IMR-90 (cell line): ENCODE results near the gene C20orf144. TPM values are rescaled to one million over a fixed set of nuclear protein-coding genes. Genes with fewer than 3 reads are reported as not detected.

ENCODE experiments used
- ATAC-seq: fragments of 200-7000 bp; cut with Tn5 transposase; 2 replicates; pipeline ENCODE4 v1.9.1; 2020; ENCODE audit warnings: low read depth, mild to moderate bottlenecking, moderate library complexity
- BruUV-seq: library from RNA; stranded (reverse); fragments of 400-500 nt; replicated peaks from 2 replicates; lab custom pipeline; 2021; lab: Mats Ljungman, UMichigan
- CTCF ChIA-PET: fragments of 300-600 bp; formaldehyde crosslinking; extraction: SDS; loops from one replicate; lab custom pipeline; 2021; ENCODE audit warnings: antibody characterized with exemption; lab: Yijun Ruan, JAX
- POLR2A ChIA-PET: fragments of 300-600 bp; sonication (Branson Sonifier 250); formaldehyde crosslinking; loops from one replicate; lab custom pipeline; 2022; ENCODE audit warnings: antibody characterized with exemption; ENCODE audit not compliant: unreplicated experiment; lab: Charles Lee
- DNase-seq: peaks from one replicate; pipeline ENCODE4 v3.0.0; 2013
- H2AFZ ChIP-seq: replicated peaks from 2 replicates; pipeline ENCODE3; 2013; ENCODE audit warnings: low read length, mild to moderate bottlenecking; ENCODE audit not compliant: poor library complexity
- H2AK5ac ChIP-seq: 2 replicates; pipeline ENCODE4 v1.6.1; 2013; ENCODE audit warnings: low read depth, low read length, inconsistent platforms
- H2AK9ac ChIP-seq: replicated peaks from 2 replicates; pipeline ENCODE3; 2013; ENCODE audit warnings: mild to moderate bottlenecking, low read depth, low read length, moderate library complexity; ENCODE audit not compliant: poor library complexity
- H2BK120ac ChIP-seq: 2 replicates; pipeline ENCODE4 v1.6.1; 2013; ENCODE audit warnings: low read depth, low read length, inconsistent platforms
- H2BK15ac ChIP-seq: 3 replicates; pipeline ENCODE4 v1.6.1; 2013; ENCODE audit warnings: low read depth, low read length, inconsistent platforms
- H2BK20ac ChIP-seq: 2 replicates; pipeline ENCODE4 v1.6.1; 2013; ENCODE audit warnings: low read depth, mild to moderate bottlenecking, inconsistent platforms, low read length, moderate library complexity
- H2BK5ac ChIP-seq: 2 replicates; pipeline ENCODE4 v1.6.1; 2013; ENCODE audit warnings: mild to moderate bottlenecking, low read depth, low read length, inconsistent platforms; ENCODE audit not compliant: poor library complexity, severe bottlenecking
- H3K14ac ChIP-seq: replicated peaks from 2 replicates; pipeline ENCODE4 v1.6.1; 2013; ENCODE audit warnings: low read depth, low read length, inconsistent platforms
- H3K18ac ChIP-seq: 2 replicates; pipeline ENCODE4 v1.6.1; 2013; ENCODE audit warnings: low read depth, low read length, control low read depth
- H3K23ac ChIP-seq: 2 replicates; pipeline ENCODE4 v1.6.1; 2013; ENCODE audit warnings: low read depth, low read length, inconsistent platforms
- H3K27ac ChIP-seq: 2 replicates; pipeline ENCODE4 v1.5.1; 2013; ENCODE audit warnings: mild to moderate bottlenecking, control low read depth, low read length; ENCODE audit not compliant: insufficient read depth
- H3K27me3 ChIP-seq: 2 replicates; pipeline ENCODE4 v1.6.1; 2013; ENCODE audit warnings: low read length; ENCODE audit not compliant: control insufficient read depth, insufficient read depth
- H3K36me3 ChIP-seq: 2 replicates; pipeline ENCODE4 v1.6.1; 2013; ENCODE audit warnings: low read length, mixed read lengths; ENCODE audit not compliant: control insufficient read depth, insufficient read depth
- H3K4ac ChIP-seq: 2 replicates; pipeline ENCODE4 v1.6.1; 2013; ENCODE audit warnings: low read depth, low read length, inconsistent platforms
- H3K4me1 ChIP-seq: 2 replicates; pipeline ENCODE4 v1.6.1; 2013; ENCODE audit warnings: low read length, mixed read lengths; ENCODE audit not compliant: control insufficient read depth, insufficient read depth
- H3K4me2 ChIP-seq: 2 replicates; pipeline ENCODE4 v1.6.1; 2013; ENCODE audit warnings: low read depth, mild to moderate bottlenecking, control low read depth, low read length, moderate library complexity
- H3K4me3 ChIP-seq: 2 replicates; pipeline ENCODE4 v1.5.1; 2013; ENCODE audit warnings: low read depth, mild to moderate bottlenecking, control low read depth, low read length, moderate library complexity; ENCODE audit not compliant: insufficient read depth
- H3K56ac ChIP-seq: 2 replicates; pipeline ENCODE4 v1.6.1; 2013; ENCODE audit warnings: low read length, inconsistent platforms; ENCODE audit not compliant: insufficient read depth; ENCODE audit errors: extremely low read depth
- H3K79me1 ChIP-seq, 2 experiments: 2 replicates each; pipeline ENCODE4 v1.6.1; 2013; ENCODE audit warnings: low read length in 2 of 2, inconsistent platforms in 1 of 2, low read depth in 1 of 2
- H3K9ac ChIP-seq: 2 replicates; pipeline ENCODE4 v1.6.1; 2013; ENCODE audit warnings: low read depth, low read length, control low read depth
- H3K9me1 ChIP-seq: 2 replicates; pipeline ENCODE4 v1.6.1; 2013; ENCODE audit warnings: low read length, inconsistent platforms; ENCODE audit not compliant: insufficient read depth
- H3K9me3 ChIP-seq: 2 replicates; pipeline ENCODE4 v1.6.1; 2013; ENCODE audit warnings: low read length; ENCODE audit not compliant: control insufficient read depth, insufficient read depth
- H4K20me1 ChIP-seq: 2 replicates; pipeline ENCODE4 v1.6.1; 2013; ENCODE audit warnings: low read length, inconsistent platforms; ENCODE audit not compliant: insufficient read depth
- H4K5ac ChIP-seq: 2 replicates; pipeline ENCODE4 v1.6.1; 2013; ENCODE audit warnings: mild to moderate bottlenecking, low read depth, low read length, control low read depth
- H4K8ac ChIP-seq, 2 experiments: 2 replicates each; pipeline ENCODE4 v1.6.1; 2013; ENCODE audit warnings: low read depth in 2 of 2, low read length in 2 of 2, control low read depth in 1 of 2, inconsistent platforms in 1 of 2
- H4K91ac ChIP-seq: 2 replicates; pipeline ENCODE4 v1.6.1; 2013; ENCODE audit warnings: low read depth, low read length, inconsistent platforms; ENCODE audit not compliant: insufficient read depth
- BHLHE40 ChIP-seq: fragments of 150-350 bp; IDR thresholded peaks from 2 replicates; pipeline ENCODE4 v1.6.1; 2016; ENCODE audit warnings: mild to moderate bottlenecking, low read depth, low read length
- CEBPB ChIP-seq: IDR thresholded peaks from 2 replicates; pipeline ENCODE4 v1.6.1; 2012; ENCODE audit warnings: low read depth, low read length, improper control_type of control experiment
- FOS ChIP-seq: fragments of 150-350 bp; IDR thresholded peaks from 2 replicates; pipeline ENCODE4 v1.6.1; 2016; ENCODE audit warnings: low read depth, low read length
- MAFK ChIP-seq: IDR thresholded peaks from 2 replicates; pipeline ENCODE4 v1.6.1; 2012; ENCODE audit warnings: low read depth, low read length, improper control_type of control experiment
- MAZ ChIP-seq: IDR thresholded peaks from 2 replicates; pipeline ENCODE4 v1.6.1; 2012; ENCODE audit warnings: low read depth, mild to moderate bottlenecking, low read length, improper control_type of control experiment, moderate library complexity, borderline replicate concordance
- NFE2L2 ChIP-seq: fragments of 150-350 bp; IDR thresholded peaks from 2 replicates; pipeline ENCODE4 v1.6.1; 2016; ENCODE audit warnings: low read depth, mild to moderate bottlenecking, low read length
- POLR2A ChIP-seq: IDR thresholded peaks from 2 replicates; pipeline ENCODE4 v1.6.1; 2012; ENCODE audit warnings: mild to moderate bottlenecking, low read depth, low read length
- WGBS, 2 experiments: methylation state at CpG; one replicate each; pipeline versions ENCODE4 v1.1.5 to v1.1.7; 2013; ENCODE audit warnings: missing lambda C conversion rate in 2 of 2; ENCODE audit not compliant: insufficient read length in 1 of 2; ENCODE audit errors: extremely low coverage in 2 of 2; 5-methylcytosine and 5-hydroxymethylcytosine counted together
- dilution Hi-C: fragments of 300-500 bp; cut with HindIII; formaldehyde crosslinking; loops from one replicate; pipeline ENCODE4 v1.14.3; 2018; ENCODE audit warnings: low sequenced_read_pairs; ENCODE audit not compliant: unreplicated experiment
- in situ Hi-C: fragments of 300-500 bp; cut with MboI; formaldehyde crosslinking; loops from 3 replicates; pipeline ENCODE4 v1.14.3; 2019; ENCODE audit warnings: low sequenced_read_pairs, inconsistent platforms, mixed read lengths
- intact Hi-C: fragments of 100-400 bp; cut with micrococcal nuclease; formaldehyde crosslinking; loops from 2 replicates; pipeline ENCODE4 v1.10.0; 2022
- polyA plus RNA-seq, 3 experiments: library from polyadenylated mRNA; depleted of rRNA; stranded (reverse); fragments of >200 nt; gene quantifications; 2 replicates each; pipeline ENCODE4 v1.2.3, GENCODE V29; 2012; ENCODE audit warnings: low replicate concordance in 1 of 3
- total RNA-seq: library from RNA; depleted of rRNA; stranded (reverse); fragments of >200 nt; gene quantifications from 2 replicates; pipeline ENCODE4 v1.2.3, GENCODE V29; 2012
- TF ChIP-seq, protein P1 (sequence below): fragments of 150-350 bp; IDR thresholded peaks from 2 replicates; pipeline ENCODE4 v1.6.1; 2017; ENCODE audit warnings: mild to moderate bottlenecking, antibody characterized with exemption, low read length, low read depth

The C20orf144 gene
- total and polyA plus RNA-seq, 2 of the 4 experiments (the other 2 are of a cell fraction): under 0.01 to 0.19 TPM

- POLR2A ChIA-PET: no interaction called here
- BruUV-seq: no TSS peak
- peaks cover 36% of the 10 kb centered on the region for H3K36me3 ChIP-seq
- no peak overlapping the region for H3K4me2 ChIP-seq
- in situ Hi-C loops: no loop called here
- no peak overlapping the region for H3K23ac ChIP-seq
- H2BK15ac ChIP-seq: no peak overlapping the region
- dilution Hi-C loops: no loop called here
- H2BK5ac ChIP-seq: no peak overlapping the region
- no peak overlapping the region for H3K18ac ChIP-seq
- H3K14ac ChIP-seq: no peak overlapping the region
- no peak overlapping the region for H3K9ac ChIP-seq
- no peak overlapping the region for H4K8ac ChIP-seq
- H4K5ac ChIP-seq: no peak overlapping the region
- H3K9me3 ChIP-seq: no peaks in the 10 kb centered on the region
- H2BK20ac ChIP-seq: no peak overlapping the region
- H3K4me3 ChIP-seq: no peak overlapping the region
- CTCF ChIA-PET: no interaction called here
- H3K56ac ChIP-seq: no peak overlapping the region
- H2AK5ac ChIP-seq: no peak overlapping the region
- no peak overlapping the region for H3K4ac ChIP-seq
- no peaks in the 10 kb centered on the region; the same call in 1 of the 2 replicates for H3K4me1 ChIP-seq
- no peak overlapping the region for H4K91ac ChIP-seq
- no peaks in the 10 kb centered on the region; a peak in 1 of 4 replicates for H3K79me1 ChIP-seq
- H3K27me3 ChIP-seq: no peaks in the 10 kb centered on the region
- H2AK9ac ChIP-seq: no peak overlapping the region
- no peak overlapping the region for H2BK120ac ChIP-seq
- no peak overlapping the region for H2AFZ ChIP-seq
- DNase-seq (no peak), ATAC-seq (no peak)
- peaks cover 13% of the 10 kb centered on the region; the same call in 1 of the 2 replicates for H3K9me1 ChIP-seq
- intact Hi-C loops: no loop called here
- H3K27ac ChIP-seq: no peak overlapping the region
- H4K20me1 ChIP-seq: no peaks in the 10 kb centered on the region; the same call in 1 of the 2 replicates
- no peak for TF ChIP-seq MAZ
- TF ChIP-seq POLR2A: no peak
- TF ChIP-seq FOS: no peak
- TF ChIP-seq MAFK: no peak
- TF ChIP-seq BHLHE40: no peak
- TF ChIP-seq, protein P1, sequence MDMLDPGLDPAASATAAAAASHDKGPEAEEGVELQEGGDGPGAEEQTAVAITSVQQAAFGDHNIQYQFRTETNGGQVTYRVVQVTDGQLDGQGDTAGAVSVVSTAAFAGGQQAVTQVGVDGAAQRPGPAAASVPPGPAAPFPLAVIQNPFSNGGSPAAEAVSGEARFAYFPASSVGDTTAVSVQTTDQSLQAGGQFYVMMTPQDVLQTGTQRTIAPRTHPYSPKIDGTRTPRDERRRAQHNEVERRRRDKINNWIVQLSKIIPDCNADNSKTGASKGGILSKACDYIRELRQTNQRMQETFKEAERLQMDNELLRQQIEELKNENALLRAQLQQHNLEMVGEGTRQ: no peak
- TF ChIP-seq NFE2L2: no peak
- no peak for TF ChIP-seq CEBPB
- 100% methylated on average over 1 of the region's 1 CpG; no CpG with 5 or more reads in 1 of the 2 experiments for WGBS, 2 experiments
These were observed 25.4 kb upstream of the C20orf144 start for GRCh38 chr20:33636776-33637175.
